HepG2 (cell line): ENCODE results near the gene BCL2L2. TPM values are rescaled to one million over a fixed set of nuclear protein-coding genes. Genes with fewer than 3 reads are reported as not detected.

ENCODE experiments used
- ADNP ChIP-seq: sonication (generic); formaldehyde crosslinking; IDR thresholded peaks from 2 replicates; pipeline ENCODE4 v1.4.0; 2020; ENCODE audit warnings: missing genetic modification reagents
- ATF6 ChIP-seq: sonication (generic); formaldehyde crosslinking; conservative IDR thresholded peaks from 2 replicates; pipeline ENCODE4 v1.4.0; 2020; ENCODE audit warnings: missing genetic modification reagents
- DPF2 ChIP-seq: sonication (generic); formaldehyde crosslinking; IDR thresholded peaks from 2 replicates; pipeline ENCODE4 v1.4.0; 2020; ENCODE audit warnings: mild to moderate bottlenecking, low read depth, missing genetic modification reagents, borderline replicate concordance
- GTF2F1 ChIP-seq: fragments of 150-350 bp; IDR thresholded peaks from 2 replicates; pipeline ENCODE4 v1.6.1; 2014; ENCODE audit warnings: low read length
- GTF3A ChIP-seq: sonication (generic); formaldehyde crosslinking; conservative IDR thresholded peaks from 2 replicates; pipeline ENCODE4 v1.4.0; 2020; ENCODE audit warnings: mild to moderate bottlenecking, missing genetic modification reagents
- HNRNPUL1 ChIP-seq: fragments of 200-400 bp; formaldehyde crosslinking; IDR thresholded peaks from 2 replicates; pipeline ENCODE4 v1.6.1; 2017; ENCODE audit warnings: low read depth, mild to moderate bottlenecking, low read length, moderate library complexity
- KDM5A ChIP-seq: fragments of 200-600 bp; sonication (generic); IDR thresholded peaks from 2 replicates; pipeline ENCODE4 v1.7.0; 2018; ENCODE audit warnings: antibody characterized with exemption, mild to moderate bottlenecking, low read length, borderline replicate concordance
- KLF15 ChIP-seq: sonication (generic); formaldehyde crosslinking; IDR thresholded peaks from 2 replicates; pipeline ENCODE4 v1.8.1; 2023; ENCODE audit warnings: borderline replicate concordance, mild to moderate bottlenecking, inconsistent platforms, missing genetic modification reagents, mixed read lengths
- MTF1 ChIP-seq: sonication (generic); formaldehyde crosslinking; IDR thresholded peaks from 2 replicates; pipeline ENCODE4 v1.5.0; 2020; ENCODE audit warnings: missing genetic modification reagents
- NFYC ChIP-seq: IDR thresholded peaks from 2 replicates; pipeline ENCODE4 v1.6.1; 2016; ENCODE audit warnings: missing genetic modification reagents, missing compliant biosample characterization
- PITX1 ChIP-seq: sonication (generic); formaldehyde crosslinking; IDR thresholded peaks from 2 replicates; pipeline ENCODE4 v1.5.1; 2020; ENCODE audit warnings: mild to moderate bottlenecking, missing genetic modification reagents
- PLRG1 ChIP-seq: fragments of 450-650 bp; conservative IDR thresholded peaks from 2 replicates; pipeline ENCODE4 v1.6.1; 2016
- PPARG ChIP-seq: conservative IDR thresholded peaks from 2 replicates; pipeline ENCODE4 v1.6.1; 2016; ENCODE audit warnings: missing biosample characterization, missing genetic modification reagents
- SALL1 ChIP-seq: sonication (generic); formaldehyde crosslinking; IDR thresholded peaks from 2 replicates; pipeline ENCODE4 v1.8.0; 2022; ENCODE audit warnings: mild to moderate bottlenecking, missing genetic modification reagents
- SALL2 ChIP-seq: sonication (generic); formaldehyde crosslinking; IDR thresholded peaks from 2 replicates; pipeline ENCODE4 v1.8.1; 2023; ENCODE audit warnings: mild to moderate bottlenecking, missing genetic modification reagents, inconsistent platforms
- SMC3 ChIP-seq: IDR thresholded peaks from 2 replicates; pipeline ENCODE4 v1.6.1; 2011; ENCODE audit warnings: low read length, improper control_type of control experiment
- ZBTB20 ChIP-seq: sonication (generic); formaldehyde crosslinking; IDR thresholded peaks from 2 replicates; pipeline ENCODE4 v1.8.1; 2023; ENCODE audit warnings: missing genetic modification reagents, low read depth, mild to moderate bottlenecking, borderline replicate concordance
- ZFP1 ChIP-seq: IDR thresholded peaks from 2 replicates; pipeline ENCODE4 v1.6.1; 2016
- ZFP36L2 ChIP-seq: sonication (generic); formaldehyde crosslinking; IDR thresholded peaks from 2 replicates; pipeline ENCODE4 v1.4.0; 2020; ENCODE audit warnings: missing genetic modification reagents
- ZFP41 ChIP-seq: sonication (generic); formaldehyde crosslinking; IDR thresholded peaks from 2 replicates; pipeline ENCODE4 v1.4.0; 2020; ENCODE audit warnings: mild to moderate bottlenecking, missing genetic modification reagents, borderline replicate concordance
- ZNF660 ChIP-seq: sonication (generic); formaldehyde crosslinking; IDR thresholded peaks from 2 replicates; pipeline ENCODE4 v1.5.1; 2020; ENCODE audit warnings: mild to moderate bottlenecking, low read depth, missing genetic modification reagents, borderline replicate concordance
- ZNF674 ChIP-seq: sonication (generic); formaldehyde crosslinking; IDR thresholded peaks from 2 replicates; pipeline ENCODE4 v1.5.0; 2020; ENCODE audit warnings: low read depth, mild to moderate bottlenecking, missing genetic modification reagents
- ZNF678 ChIP-seq: sonication (generic); formaldehyde crosslinking; IDR thresholded peaks from 2 replicates; pipeline ENCODE4 v1.4.0; 2020; ENCODE audit warnings: mild to moderate bottlenecking, missing genetic modification reagents
- ZSCAN21 ChIP-seq: sonication (generic); formaldehyde crosslinking; IDR thresholded peaks from 2 replicates; pipeline ENCODE4 v1.8.0; 2022; ENCODE audit warnings: mild to moderate bottlenecking, missing genetic modification reagents, moderate library complexity, borderline replicate concordance
- ZSCAN31 ChIP-seq: sonication (generic); formaldehyde crosslinking; IDR thresholded peaks from 2 replicates; pipeline ENCODE4 v1.5.0; 2020; ENCODE audit warnings: low read depth, mild to moderate bottlenecking, missing genetic modification reagents
- polyA plus RNA-seq, 8 experiments: library from polyadenylated mRNA; depleted of rRNA in 3 of 8; stranded (reverse) in 7 of 8; unstranded in 1 of 8; fragments of >200 nt; fragmentation: Illumina TruSeq in 4 of 8; extraction: Trizol in 4 of 8; gene quantifications; 2 replicates each; pipeline versions ENCODE4 v1.2.1 to v1.2.3, GENCODE V29; 2011 to 2016; ENCODE audit warnings: low read depth in 4 of 8, missing spikeins in 1 of 8, mixed read lengths in 1 of 8; ENCODE audit not compliant: insufficient read depth in 1 of 8
- total RNA-seq, 5 experiments: library from RNA; depleted of rRNA; stranded (reverse); fragments of >200 nt; fragmentation: Illumina TruSeq; extraction: Trizol; gene quantifications; 2 replicates each; pipeline ENCODE4 v1.2.3, GENCODE V29; 2016; ENCODE audit warnings: low read depth in 1 of 5
- TF ChIP-seq, protein P1 (sequence below): sonication (generic); formaldehyde crosslinking; IDR thresholded peaks from 2 replicates; pipeline ENCODE4 v1.5.1; 2020; ENCODE audit warnings: missing genetic modification reagents, mild to moderate bottlenecking, borderline replicate concordance
- TF ChIP-seq, protein P2 (sequence below): IDR thresholded peaks from 2 replicates; pipeline ENCODE4 v1.6.1; 2016

BCL2L2 gene
- total and polyA plus RNA-seq, 2 of the 13 experiments (the other 11 are each of a cell fraction or from before 2014, with no cell fraction given) = 28.1 to 49.8 TPM

DNA sequence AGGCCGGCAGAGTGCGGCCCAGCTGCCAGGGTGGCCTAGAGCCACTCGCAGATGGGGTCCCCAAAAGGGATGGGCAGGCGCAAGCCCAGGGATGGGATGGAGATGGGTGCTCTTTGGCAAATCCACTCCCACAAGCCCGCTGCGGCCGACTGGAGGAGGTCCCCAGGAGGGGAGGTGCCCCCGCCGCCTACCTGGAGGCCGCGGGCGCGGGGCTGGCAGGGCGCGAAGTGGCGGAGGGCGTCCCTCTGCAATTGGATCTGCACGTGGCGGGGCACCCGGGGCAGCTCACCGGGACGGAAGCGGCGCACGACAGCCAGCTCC lies 4.7 kb upstream of the BCL2L2 start (continued):
- TF ChIP-seq KDM5A (no peak; the same call in 1 of the 2 replicates), SMC3 (no peak), PLRG1 (no peak), GTF3A (CRISPR knock-in tag) (no peak), MTF1 (peak; percentile 88), DPF2 (CRISPR knock-in tag) (no peak), HNRNPUL1 (no peak), PITX1 (CRISPR knock-in tag) (peak; percentile 83), KLF15 (CRISPR knock-in tag) (peak; percentile 90), ZFP36L2 (CRISPR knock-in tag) (peak; percentile 78; the same call in 1 of the 2 replicates), GTF2F1 (no peak), SALL1 (peak; percentile 62), ATF6 (CRISPR knock-in tag) (peak; percentile 75; the same call in 1 of the 2 replicates), ZFP1 (CRISPR knock-in tag) (peak; percentile 96; the same call in 1 of the 2 replicates), ZNF674 (CRISPR knock-in tag) (peak; percentile 97; the same call in 1 of the 2 replicates), PPARG (CRISPR knock-in tag) (0 out of 2 replicates have a peak, but pooled peaks have one; percentile 44), SALL2 (CRISPR knock-in tag) (peak; percentile 59; the same call in 1 of the 2 replicates), ZNF660 (CRISPR knock-in tag) (peak; percentile 97), ZSCAN21 (CRISPR knock-in tag) (peak; percentile 61), NFYC (no peak), ZSCAN31 (no peak; the same call in 1 of the 2 replicates), ZNF678 (peak; percentile 99), ADNP (CRISPR knock-in tag) (peak; percentile 65; the same call in 1 of the 2 replicates), ZBTB20 (CRISPR knock-in tag) (peak; percentile 91), ZFP41 (CRISPR knock-in tag) (peak; percentile 97)
- TF ChIP-seq, protein P1, sequence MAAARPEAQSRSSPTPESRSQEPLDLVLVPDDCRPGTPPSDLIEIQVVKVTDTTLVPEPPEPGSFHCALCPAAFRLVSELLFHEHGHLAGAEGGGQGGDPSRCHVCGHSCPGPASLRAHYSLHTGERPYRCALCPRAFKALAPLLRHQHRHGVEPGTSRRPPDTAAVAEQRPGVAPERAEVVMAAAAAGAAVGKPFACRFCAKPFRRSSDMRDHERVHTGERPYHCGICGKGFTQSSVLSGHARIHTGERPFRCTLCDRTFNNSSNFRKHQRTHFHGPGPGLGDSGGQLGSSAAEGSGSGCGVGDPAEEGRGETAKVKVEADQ (CRISPR knock-in tag) = peak; percentile 95; the same call in 1 of the 2 replicates
- TF ChIP-seq, protein P2, sequence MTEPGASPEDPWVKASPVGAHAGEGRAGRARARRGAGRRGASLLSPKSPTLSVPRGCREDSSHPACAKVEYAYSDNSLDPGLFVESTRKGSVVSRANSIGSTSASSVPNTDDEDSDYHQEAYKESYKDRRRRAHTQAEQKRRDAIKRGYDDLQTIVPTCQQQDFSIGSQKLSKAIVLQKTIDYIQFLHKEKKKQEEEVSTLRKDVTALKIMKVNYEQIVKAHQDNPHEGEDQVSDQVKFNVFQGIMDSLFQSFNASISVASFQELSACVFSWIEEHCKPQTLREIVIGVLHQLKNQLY (CRISPR knock-in tag) = peak; percentile 55
